Fibroblast of skin of left biceps (primary cell): ENCODE data around the gene CLDN16.
A peak's percentile ranks its signal among the peaks of the same experiment; 100 is the strongest.

Experiments used
- DNase-seq, 2 experiments: peaks; one replicate each; pipeline ENCODE4 v3.0.0-alpha.2; 2013; ENCODE audit warnings: low read depth in 2 of 2

The CLDN16 gene

GRCh38 chr3:190380184-190380583 lies 7.8 kb upstream of the CLDN16 start:
- DNase-seq = no peak

GRCh38 chr3:190381441-190381840 lies 6.5 kb upstream of the CLDN16 start:
- no peak for DNase-seq

- DNase-seq = peak; percentile 54 to 57
These were observed 5.9 kb upstream of the CLDN16 start for GRCh38 chr3:190382082-190382481.

GRCh38 chr3:190384309-190384756 lies 3.6 kb upstream of the CLDN16 start:
- no peak for DNase-seq

GRCh38 chr3:190385731-190386688 lies 2.0 kb upstream of the CLDN16 start:
- peak; percentile 87 to 89 for DNase-seq

GRCh38 chr3:190388703-190389102 lies 740 bp downstream of the CLDN16 start:
- DNase-seq = no peak

- no peak for DNase-seq
These were observed 8.0 kb downstream of the CLDN16 start for GRCh38 chr3:190396001-190396400.

GRCh38 chr3:190397889-190398288 lies 9.9 kb downstream of the CLDN16 start:
- DNase-seq = no peak

GRCh38 chr3:190399677-190400076 lies 11.7 kb downstream of the CLDN16 start:
- DNase-seq = no peak

GRCh38 chr3:190401963-190402362 lies 14.0 kb downstream of the CLDN16 start:
- no peak for DNase-seq

- DNase-seq = no peak
These were observed 16.8 kb downstream of the CLDN16 start for GRCh38 chr3:190404715-190405114.

GRCh38 chr3:190414297-190414696 lies 26.3 kb downstream of the CLDN16 start:
- DNase-seq = no peak

GRCh38 chr3:190424108-190424477 lies 36.1 kb downstream of the CLDN16 start:
- DNase-seq = no peak

- peak; percentile 32 to 35 for DNase-seq
These were observed 36.8 kb downstream of the CLDN16 start for GRCh38 chr3:190424478-190425439.

GRCh38 chr3:190425833-190426232 lies 37.9 kb downstream of the CLDN16 start:
- DNase-seq = no peak

GRCh38 chr3:190426806-190427507 lies 39.0 kb downstream of the CLDN16 start:
- DNase-seq = no peak

- DNase-seq = peak; percentile 18
These were observed 41.7 kb downstream of the CLDN16 start for GRCh38 chr3:190429681-190430080.

- DNase-seq = no peak
These were observed 42.9 kb downstream of the CLDN16 start for GRCh38 chr3:190430906-190431305.

- DNase-seq = no peak
These were observed 44.3 kb downstream of the CLDN16 start for GRCh38 chr3:190432216-190432615.

GRCh38 chr3:190433626-190434025 lies 45.7 kb downstream of the CLDN16 start:
- no peak for DNase-seq

- DNase-seq = no peak
These were observed 47.7 kb downstream of the CLDN16 start for GRCh38 chr3:190435618-190436017.

GRCh38 chr3:190436331-190436730 lies 48.4 kb downstream of the CLDN16 start:
- DNase-seq = no peak
